DMS53 treated with DMSO at 0.1 percent for 48 hours (cell line): ENCODE data around the gene MS4A4E.
A peak's percentile ranks its signal among the peaks of the same experiment; 100 is the strongest.
"Not testable (repeated sequence)": the region's sequence is repeated elsewhere in the genome, so short reads cannot be mapped to it uniquely, and the experiment has no call there.

Source experiments
- DNase-seq: peaks from one replicate; lab custom pipeline; 2025; ENCODE audit not compliant: unreplicated experiment; lab: John Stamatoyannopoulos, UW

The MS4A4E gene

DNA sequence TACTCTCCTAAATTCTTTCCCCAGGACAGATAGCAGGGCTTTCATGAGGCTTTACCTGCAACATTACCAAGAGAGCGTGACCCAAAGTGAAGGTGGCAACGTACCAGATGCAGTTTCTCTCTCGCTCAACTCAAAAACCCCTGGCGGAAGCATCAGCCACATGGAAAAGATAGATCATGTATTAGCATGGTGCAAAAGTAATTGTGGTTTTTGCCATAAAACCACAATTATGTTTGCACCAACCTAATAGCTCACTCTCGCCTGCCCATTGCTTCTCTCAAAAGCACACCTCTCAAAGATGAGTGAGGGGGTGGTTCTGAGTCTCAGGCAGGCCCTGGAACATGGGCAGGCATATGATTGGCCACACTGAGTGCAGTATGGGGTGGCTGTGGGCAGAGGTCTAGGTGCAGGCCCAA lies 67.1 kb downstream of the MS4A4E start:
- no peak for DNase-seq

DNA sequence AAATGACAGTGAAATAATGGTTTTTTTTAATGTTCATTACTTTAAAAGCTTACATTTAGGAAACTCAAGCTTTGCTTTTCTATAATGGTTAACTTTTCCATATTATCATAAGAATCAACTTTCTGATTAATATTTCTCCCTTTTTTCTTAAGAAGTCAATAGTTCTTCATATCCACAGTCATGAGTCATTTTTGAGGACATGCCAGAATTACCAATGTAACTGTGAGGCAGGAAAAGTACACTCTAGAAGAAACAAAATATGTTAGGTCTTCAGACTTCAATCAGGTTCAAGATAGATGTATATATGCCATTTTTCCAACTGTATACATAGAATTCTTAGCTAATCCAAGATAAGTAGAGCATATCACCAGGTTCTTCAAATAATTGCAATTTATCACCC lies 70.9 kb downstream of the MS4A4E start:
- DNase-seq = no peak

DNA sequence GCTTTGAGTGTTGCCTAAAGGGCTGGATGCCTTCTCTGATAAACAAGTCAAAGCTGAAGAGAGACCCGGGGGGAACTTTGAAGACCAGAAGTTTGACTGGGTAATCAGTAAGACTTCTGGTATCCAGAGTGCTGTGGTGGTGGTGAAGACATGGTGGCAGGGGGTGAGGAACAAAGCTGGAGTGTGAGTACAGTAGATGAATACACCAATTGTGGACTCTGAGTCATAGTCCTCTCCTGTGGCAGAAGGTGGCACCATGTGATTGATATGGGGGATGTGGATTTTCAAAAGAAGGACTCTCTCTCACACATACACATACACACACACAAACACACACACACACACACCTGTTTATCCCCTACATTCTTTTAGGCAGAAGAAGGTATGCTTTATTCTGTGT lies 72.4 kb downstream of the MS4A4E start:
- peak; percentile 7 for DNase-seq

DNA sequence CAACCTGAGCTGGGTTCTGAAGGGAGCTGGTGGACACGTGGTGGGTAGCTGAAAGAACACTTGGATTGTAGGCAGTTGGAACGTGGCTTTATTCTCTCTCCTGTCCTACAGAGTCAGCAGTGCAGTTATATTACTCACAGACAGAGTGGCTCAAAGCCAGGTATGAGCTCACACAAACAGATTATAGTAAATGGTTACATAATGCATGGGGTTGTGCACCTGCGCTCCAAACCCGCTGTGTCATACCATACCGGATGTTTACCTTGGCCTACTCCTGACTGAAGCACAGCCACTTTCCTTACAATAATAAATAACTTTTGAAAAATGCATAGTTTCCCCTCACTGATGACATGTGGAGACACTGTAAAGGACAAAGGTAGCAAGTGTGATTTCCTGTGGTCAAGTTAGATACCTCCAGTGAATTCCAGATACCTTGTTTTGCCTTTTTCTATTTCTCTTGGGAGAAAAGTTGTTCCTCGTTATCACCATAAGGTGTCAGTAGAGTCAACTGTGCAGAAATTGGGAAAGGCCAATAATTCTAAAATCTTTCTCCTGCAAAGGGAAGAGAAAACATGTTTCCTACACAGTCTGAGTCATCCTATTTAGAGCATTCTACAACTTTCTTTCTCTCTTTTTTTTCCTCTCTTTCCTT lies 73.5 kb downstream of the MS4A4E start:
- DNase-seq = peak; percentile 59

DNA sequence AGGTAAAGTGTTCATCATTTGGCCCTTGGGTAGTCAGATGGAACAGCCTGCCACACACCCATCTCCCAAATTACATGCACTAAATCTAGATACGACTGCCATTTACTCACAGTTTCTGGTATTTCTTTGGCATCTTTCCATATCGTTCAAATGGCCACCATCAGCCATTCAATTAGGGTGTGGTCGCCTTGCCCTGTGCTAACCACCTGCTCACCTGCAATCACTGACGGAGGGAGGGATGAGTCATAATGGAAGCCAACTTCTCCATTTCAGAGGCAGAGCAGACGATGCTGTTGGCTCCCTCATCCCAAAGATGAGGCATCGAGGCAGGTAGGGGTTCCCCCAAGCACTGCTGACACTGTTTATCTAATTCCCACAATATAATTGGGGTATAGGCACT lies 74.6 kb downstream of the MS4A4E start:
- no peak for DNase-seq

DNA sequence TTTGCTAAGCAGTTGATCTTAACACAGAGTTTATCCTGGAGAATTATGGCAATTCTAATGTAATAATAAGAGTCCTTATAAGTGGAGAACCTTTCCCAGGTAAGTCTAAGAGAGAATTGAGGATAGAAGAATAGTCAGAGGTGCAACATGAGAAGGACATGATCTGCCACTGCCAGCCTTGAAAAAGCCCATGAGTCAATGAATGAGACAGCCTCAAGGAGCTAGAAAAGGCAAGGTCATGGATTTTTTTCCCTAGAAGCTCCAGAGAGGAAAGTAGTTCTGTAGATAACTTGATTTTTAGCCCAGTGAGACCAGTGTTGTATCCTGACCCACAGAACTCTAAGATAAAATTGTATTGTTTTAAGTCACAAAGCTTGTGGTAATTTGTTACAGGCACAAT lies 77.0 kb downstream of the MS4A4E start:
- DNase-seq = no peak

DNA sequence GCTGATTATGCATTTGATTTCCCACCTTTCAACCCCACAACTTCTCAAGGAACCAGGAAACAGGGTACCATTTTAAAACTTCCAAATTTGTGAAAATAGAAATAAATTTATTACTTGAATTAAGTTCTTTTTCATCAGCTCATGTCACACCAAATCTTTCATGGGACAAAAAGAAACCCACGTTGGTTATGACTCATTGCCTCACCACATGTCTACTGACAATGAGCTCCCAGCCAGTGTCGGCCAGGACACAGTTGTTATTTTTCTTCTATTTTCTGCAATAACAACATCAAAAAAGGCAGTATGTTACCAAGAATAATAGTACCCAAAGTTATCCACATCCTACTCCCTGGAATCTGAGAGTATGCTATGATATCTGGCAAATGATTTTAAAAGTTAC lies 77.4 kb downstream of the MS4A4E start:
- no peak for DNase-seq

DNA sequence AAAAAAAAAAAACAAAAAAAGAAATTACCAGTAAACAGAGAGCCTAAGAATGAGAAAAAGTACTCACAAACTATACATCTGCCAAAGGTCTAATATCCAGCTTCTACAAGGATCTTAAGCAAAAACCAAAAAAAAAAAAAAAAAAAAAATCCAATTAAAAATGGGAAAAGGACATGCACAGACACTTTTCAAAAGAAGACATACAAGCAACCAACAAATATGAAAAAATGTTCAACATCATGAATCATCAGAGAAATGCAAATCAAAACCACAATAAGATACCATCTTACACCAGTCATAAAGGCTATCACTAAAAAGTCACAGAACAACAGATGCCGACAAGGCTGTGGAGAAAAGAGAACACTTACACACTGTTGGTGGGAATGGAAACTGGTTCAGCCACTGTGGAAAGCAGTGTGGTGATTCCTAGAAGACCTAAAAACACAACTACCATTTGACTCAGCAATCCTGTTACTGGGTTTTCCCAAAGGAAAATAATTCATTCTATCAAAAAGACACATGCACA lies 78.3 kb downstream of the MS4A4E start:
- DNase-seq = no peak

DNA sequence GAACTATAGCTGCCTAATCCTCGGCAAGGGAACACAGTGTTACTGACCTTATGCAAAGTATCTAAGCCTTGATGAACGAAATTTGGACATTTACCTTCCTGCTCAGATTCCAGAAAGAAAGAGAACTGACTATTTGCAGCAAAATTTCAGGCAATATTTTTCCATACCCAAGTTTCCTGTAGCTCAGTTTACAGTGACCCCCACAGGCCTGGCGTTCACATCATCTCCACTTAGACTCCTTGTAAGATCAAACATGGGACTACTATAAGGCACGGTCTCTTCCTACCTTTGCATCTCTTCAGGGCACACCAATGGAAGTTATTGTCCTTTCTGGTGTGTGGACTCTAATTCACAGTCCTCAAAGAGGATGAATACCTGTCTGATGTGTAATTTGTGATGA lies 81.2 kb downstream of the MS4A4E start:
- DNase-seq = no peak

DNA sequence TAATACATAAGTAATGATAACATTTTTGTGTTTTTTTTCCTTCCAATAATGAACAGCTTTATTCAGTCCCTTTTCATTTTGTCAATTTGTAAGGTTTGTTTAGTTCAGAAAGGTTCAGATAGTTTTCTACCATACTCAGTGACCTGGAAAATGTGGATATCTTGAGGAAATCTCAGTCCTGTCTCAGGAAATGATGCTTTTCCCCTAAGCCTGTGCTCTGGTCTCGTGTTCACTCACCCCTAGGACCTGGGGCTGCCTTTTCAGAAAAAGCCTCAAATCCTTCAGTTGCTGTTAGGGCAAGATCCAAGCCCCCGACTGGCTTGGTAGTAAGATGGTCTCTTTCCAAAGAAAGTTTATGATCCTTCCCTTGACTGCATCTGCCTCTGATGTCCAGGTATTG lies 81.8 kb downstream of the MS4A4E start:
- DNase-seq = no peak

DNA sequence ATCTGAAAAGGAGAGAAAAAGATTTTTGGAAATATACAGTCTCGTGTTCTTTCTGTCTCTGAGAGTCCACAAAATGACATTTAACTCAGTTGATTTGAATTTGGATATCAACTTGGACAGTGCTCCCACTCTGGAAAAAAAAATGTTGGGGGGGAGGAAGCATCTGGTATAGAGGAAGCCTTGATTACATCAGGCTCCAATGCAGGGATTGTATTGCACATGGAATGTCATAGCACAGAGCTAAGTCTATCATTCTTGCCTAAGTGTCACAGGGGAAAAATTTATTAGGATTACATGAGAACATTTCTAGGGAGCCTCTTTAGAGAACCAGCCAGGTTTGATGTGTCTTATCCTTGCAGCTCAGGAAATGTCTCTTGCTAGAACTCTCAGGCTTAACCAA lies 83.1 kb downstream of the MS4A4E start:
- no peak for DNase-seq

DNA sequence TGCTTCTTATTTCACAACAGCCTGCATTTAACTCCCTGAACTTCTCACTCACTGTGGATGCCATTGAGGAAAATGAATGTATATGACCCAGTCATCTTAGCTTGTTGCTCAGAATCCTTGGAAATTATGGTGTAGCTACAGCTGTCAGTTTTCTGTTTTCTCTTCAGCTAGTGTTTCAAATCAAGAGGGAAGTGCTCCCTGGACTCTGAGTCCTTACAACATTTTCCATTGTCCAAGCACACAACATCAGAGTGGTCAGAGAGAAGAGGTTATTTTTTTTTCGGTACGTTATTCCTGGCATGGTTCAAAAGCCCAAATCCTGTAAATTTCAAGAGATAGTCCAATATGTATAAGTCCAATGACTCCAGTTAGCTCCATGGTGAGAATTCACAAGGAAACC lies 83.7 kb downstream of the MS4A4E start:
- no peak for DNase-seq

DNA sequence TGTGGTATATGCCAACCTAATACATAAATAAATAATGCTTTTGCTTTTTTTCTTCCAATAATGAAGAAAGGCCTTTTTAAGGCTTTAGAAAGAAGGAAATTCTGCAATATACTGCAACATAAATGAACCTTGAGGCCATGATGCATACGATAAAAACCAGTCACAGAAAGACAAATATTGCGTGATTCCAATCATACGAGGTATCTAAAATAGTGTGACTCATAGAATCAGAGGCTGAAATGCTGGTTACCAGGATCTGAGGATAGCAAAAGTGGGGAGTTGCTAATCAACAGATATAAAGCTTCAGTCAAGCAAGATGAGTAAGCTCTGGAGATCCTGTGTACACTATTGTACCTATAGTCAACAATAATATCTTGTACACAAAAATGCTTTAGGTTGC lies 84.3 kb downstream of the MS4A4E start:
- peak; percentile 25 for DNase-seq

DNA sequence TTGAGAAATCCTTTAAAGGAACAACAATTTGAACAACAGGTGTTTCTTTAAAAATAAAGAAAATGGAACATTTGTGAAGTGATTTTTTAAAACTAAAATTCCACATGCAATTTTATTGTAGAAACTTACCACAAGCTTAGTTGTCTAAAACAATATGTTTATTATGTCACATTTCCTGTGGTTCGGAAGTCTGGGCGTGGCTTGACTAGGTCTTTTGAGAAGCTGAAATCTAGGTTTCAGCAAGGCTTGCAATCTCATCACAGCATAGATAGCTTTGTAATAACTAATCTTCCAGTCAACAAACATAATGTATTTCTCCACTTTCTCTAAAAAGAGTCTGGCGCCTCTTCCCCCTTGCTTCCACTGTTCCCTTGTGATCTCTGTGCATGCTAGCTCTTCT lies 87.0 kb downstream of the MS4A4E start:
- DNase-seq = no peak

DNA sequence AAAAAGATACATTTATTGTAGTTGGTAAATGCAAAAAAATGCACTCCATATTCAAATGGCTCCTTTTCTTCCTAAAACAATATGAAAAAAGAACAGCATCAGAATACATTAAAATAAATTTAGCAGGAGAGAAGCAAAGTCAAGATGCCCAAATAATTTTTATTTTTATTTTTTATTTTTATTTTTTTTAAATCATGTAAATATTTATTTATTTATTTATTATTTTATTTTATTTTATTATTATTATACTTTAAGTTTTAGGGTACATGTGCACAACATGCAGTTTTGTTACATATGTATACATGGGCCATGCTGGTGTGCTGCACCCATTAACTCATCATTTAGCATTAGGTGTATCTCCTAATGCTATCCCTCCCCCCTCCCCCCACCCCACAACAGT lies 90.2 kb downstream of the MS4A4E start:
- DNase-seq = not testable (repeated sequence)

DNA sequence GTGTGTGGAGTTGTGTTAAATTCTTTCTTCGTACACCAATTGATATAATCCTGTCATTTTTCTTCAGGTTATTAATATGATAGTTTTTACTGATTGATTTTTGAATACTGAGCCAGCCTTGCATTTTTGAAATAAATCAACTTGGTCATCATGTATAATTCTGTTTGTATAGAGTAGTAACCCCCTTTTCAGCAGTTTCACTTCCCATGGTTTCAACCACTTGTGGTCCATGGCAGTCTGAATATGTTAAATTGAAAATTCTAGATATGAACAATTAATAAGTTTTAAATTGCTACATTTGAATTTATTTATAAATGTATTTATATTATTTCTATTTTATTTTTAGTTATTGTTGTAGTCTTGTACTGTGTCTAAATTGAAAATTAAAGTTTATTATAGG lies 92.7 kb downstream of the MS4A4E start:
- DNase-seq = no peak
